Memory B cell (primary cell): ENCODE results near the gene SFRP5.
A peak's percentile ranks its signal among the peaks of the same experiment; 100 is the strongest.

Experiments
- ATAC-seq: fragments of 150-1000 bp; cut with Tn5 transposase; 2 replicates; pipeline ENCODE4 v1.10.0; 2021; ENCODE audit warnings: low read depth, mild to moderate bottlenecking, moderate library complexity
- DNase-seq, 2 donors: peaks; one replicate each; pipeline ENCODE4 v3.0.0; 2022; ENCODE audit warnings: low spot score in 2 of 2
- H3K27ac Mint-ChIP-seq: one replicate; pipeline ENCODE4 v1.8.0; 2022; ENCODE audit warnings: mild to moderate bottlenecking, moderate library complexity, mixed read lengths
- H3K27me3 Mint-ChIP-seq: one replicate; pipeline ENCODE4 v1.8.0; 2022; ENCODE audit warnings: mixed read lengths
- H3K36me3 Mint-ChIP-seq: one replicate; pipeline ENCODE4 v1.8.0; 2022; ENCODE audit warnings: mild to moderate bottlenecking, mixed read lengths
- H3K4me1 Mint-ChIP-seq: one replicate; pipeline ENCODE4 v1.8.0; 2022; ENCODE audit warnings: mixed read lengths
- H3K4me3 Mint-ChIP-seq: one replicate; pipeline ENCODE4 v1.8.0; 2022; ENCODE audit warnings: mild to moderate bottlenecking, moderate library complexity, mixed read lengths
- H3K9me3 Mint-ChIP-seq: one replicate; pipeline ENCODE4 v1.8.0; 2022; ENCODE audit warnings: mixed read lengths

SFRP5 gene

GRCh38 chr10:97764519-97764931 is 7.3 kb downstream of the SFRP5 start:
- H3K4me1 Mint-ChIP-seq: peaks cover 8% of the 10 kb centered on the region
- ATAC-seq (peak; percentile 46), DNase-seq (no peak)
- H3K36me3 Mint-ChIP-seq: peaks cover 15% of the 10 kb centered on the region
- no peak overlapping the region for H3K4me3 Mint-ChIP-seq
- H3K27ac Mint-ChIP-seq: no peak overlapping the region
- peaks cover 8% of the 10 kb centered on the region for H3K27me3 Mint-ChIP-seq
- no peaks in the 10 kb centered on the region for H3K9me3 Mint-ChIP-seq

DNA sequence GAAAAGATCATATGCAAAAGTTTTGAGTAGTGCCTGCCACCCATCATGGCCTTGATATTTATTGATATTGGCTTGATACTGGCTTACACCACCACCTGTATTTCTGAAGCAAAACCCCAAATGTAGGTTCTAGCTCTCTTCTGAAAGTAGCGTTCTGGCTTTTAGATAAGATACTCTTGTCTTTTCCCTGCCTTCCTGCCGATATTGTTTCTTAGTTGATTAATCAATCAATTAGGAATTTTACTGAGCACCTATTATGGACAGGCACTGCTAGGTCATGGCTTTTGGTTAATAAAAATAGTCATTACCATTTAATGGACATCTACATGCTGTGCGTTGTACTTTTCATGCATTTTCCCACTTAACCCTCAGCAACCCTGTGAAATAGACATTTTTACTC is 7.9 kb downstream of the SFRP5 start:
- ATAC-seq: no peak
- Mint-ChIP-seq H3K9me3 (no peaks in the 10 kb centered on the region), H3K27ac (no peak overlapping the region), H3K4me1 (peaks cover 8% of the 10 kb centered on the region), H3K4me3 (no peak overlapping the region), H3K36me3 (peaks cover 15% of the 10 kb centered on the region), H3K27me3 (peaks cover 5% of the 10 kb centered on the region)
- DNase-seq: no peak

DNA sequence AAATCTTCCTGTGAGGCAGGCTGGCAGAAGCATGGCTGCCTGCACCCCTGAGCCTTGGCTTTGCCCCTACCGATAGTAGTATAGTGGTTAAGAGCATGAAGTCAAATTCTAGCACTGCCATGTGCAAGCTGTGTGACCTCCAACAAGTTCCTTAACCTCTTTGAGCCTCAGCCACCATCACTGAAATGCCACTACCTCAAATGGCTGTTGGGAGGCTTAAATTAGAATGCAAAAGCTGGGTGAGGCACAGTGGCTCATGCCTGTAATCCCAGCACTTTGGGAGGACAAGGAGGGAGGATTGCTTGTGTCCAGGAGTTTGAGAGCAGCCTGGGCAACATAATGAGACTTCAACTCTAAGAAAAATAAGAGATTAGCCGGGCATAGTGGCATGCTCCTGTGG is 8.4 kb downstream of the SFRP5 start:
- Mint-ChIP-seq H3K4me3 (no peak overlapping the region), H3K9me3 (no peaks in the 10 kb centered on the region), H3K4me1 (peaks cover 8% of the 10 kb centered on the region), H3K27me3 (peaks cover 3% of the 10 kb centered on the region), H3K36me3 (peaks cover 15% of the 10 kb centered on the region), H3K27ac (no peak overlapping the region)
- no peak for DNase-seq
- ATAC-seq: no peak

DNA sequence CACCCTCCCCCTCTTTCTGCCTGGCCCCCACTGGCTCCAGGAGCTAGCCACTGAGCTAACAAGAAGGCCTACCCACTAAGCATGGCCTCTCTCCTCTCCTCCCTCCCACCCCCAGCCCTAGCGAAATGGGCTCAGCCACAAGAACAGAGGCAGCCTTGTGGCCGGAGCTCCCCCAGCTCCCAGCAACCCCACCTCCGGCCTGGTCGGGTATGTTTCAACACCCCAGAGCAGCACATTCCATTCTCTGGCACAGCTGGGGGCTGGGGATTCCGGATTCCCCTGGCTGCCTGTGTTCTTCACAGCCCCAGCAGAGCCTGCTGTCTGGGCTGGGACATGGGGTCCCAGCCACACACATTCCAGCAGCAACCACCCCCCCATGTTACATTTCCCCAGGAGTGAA is 9.0 kb downstream of the SFRP5 start:
- Mint-ChIP-seq H3K4me1 (peaks cover 8% of the 10 kb centered on the region), H3K36me3 (peaks cover 15% of the 10 kb centered on the region), H3K27ac (no peak overlapping the region), H3K4me3 (no peak overlapping the region), H3K27me3 (no peaks in the 10 kb centered on the region), H3K9me3 (no peaks in the 10 kb centered on the region)
- no peak for DNase-seq
- ATAC-seq: no peak

DNA sequence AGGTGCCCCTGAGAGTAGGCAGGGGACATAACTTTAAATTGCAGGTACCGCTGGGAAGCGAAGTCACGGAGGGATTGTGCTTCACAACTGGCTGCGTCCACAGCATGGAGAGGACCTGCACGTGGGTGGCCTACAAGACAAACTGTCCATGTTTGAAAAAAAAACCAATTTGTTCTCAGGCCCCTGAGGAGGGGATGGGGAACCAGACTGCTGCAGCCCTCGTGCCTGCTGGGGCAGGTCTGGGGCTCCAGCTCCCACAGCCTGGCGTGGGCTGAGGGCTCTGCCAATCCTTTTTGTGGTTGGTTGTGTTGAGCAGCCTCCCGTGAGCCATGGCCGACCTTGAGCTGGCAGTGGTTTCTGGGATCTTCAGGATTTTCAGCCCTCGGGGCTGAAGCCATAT is 9.7 kb downstream of the SFRP5 start:
- Mint-ChIP-seq H3K36me3 (peaks cover 21% of the 10 kb centered on the region), H3K4me3 (no peak overlapping the region), H3K27me3 (no peaks in the 10 kb centered on the region), H3K9me3 (no peaks in the 10 kb centered on the region), H3K27ac (no peak overlapping the region), H3K4me1 (peaks cover 8% of the 10 kb centered on the region)
- ATAC-seq (no peak), DNase-seq (no peak)

DNA sequence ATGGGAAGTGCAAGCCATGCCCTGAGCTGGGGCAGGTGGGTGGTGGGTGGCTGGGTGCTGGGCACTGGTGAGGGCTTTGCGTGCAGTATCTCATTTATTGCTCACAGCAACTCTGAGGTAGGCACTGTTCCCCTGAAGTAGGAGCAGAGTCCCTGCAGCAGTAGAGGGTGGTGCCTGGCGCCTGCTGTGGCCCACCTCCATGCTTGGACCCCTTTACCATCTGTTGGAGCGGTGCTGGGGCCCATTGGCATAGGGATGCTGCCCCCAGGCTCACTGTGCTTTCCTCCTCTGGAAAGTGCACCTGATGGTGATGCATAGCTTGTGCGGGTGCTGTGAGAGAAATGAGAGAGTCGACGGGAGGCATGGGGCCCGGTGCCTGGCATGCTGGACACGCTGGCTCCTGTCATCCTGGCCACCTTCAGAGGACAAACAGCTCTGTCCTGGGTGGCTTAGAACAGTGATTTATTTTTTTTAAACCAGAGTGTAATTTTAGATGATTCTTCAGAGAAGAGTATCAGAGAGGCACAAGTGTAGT is 10.4 kb downstream of the SFRP5 start:
- Mint-ChIP-seq H3K27ac (peak overlapping the region; percentile 28), H3K27me3 (no peaks in the 10 kb centered on the region), H3K4me1 (peaks cover 8% of the 10 kb centered on the region), H3K36me3 (peaks cover 27% of the 10 kb centered on the region), H3K4me3 (no peak overlapping the region), H3K9me3 (no peaks in the 10 kb centered on the region)
- ATAC-seq (no peak), DNase-seq (no peak)

GRCh38 chr10:97760461-97761257 is 11.1 kb downstream of the SFRP5 start:
- peak overlapping the region; percentile 28 for H3K27ac Mint-ChIP-seq
- ATAC-seq (no peak), DNase-seq (no peak)
- H3K36me3 Mint-ChIP-seq: peaks cover 28% of the 10 kb centered on the region
- peaks cover 8% of the 10 kb centered on the region for H3K4me1 Mint-ChIP-seq
- no peaks in the 10 kb centered on the region for H3K27me3 Mint-ChIP-seq
- no peaks in the 10 kb centered on the region for H3K9me3 Mint-ChIP-seq
- no peak overlapping the region for H3K4me3 Mint-ChIP-seq

GRCh38 chr10:97759946-97760345 is 11.9 kb downstream of the SFRP5 start:
- H3K27ac Mint-ChIP-seq: no peak overlapping the region
- ATAC-seq: no peak

GRCh38 chr10:97759158-97759887 is 12.5 kb downstream of the SFRP5 start:
- Mint-ChIP-seq H3K4me3 (no peak overlapping the region), H3K27me3 (no peaks in the 10 kb centered on the region), H3K36me3 (peaks cover 35% of the 10 kb centered on the region), H3K9me3 (no peaks in the 10 kb centered on the region), H3K4me1 (peaks cover 2% of the 10 kb centered on the region), H3K27ac (no peak overlapping the region)
- DNase-seq: peak in 1 of 2 donors; percentile 37
- ATAC-seq: peak; percentile 59

More at GRCh38 chr10:97759946-97760345, 11.9 kb downstream of the SFRP5 start:
- no peak for DNase-seq
- Mint-ChIP-seq H3K4me1 (peaks cover 8% of the 10 kb centered on the region), H3K9me3 (no peaks in the 10 kb centered on the region), H3K4me3 (no peak overlapping the region), H3K27me3 (no peaks in the 10 kb centered on the region), H3K36me3 (peaks cover 31% of the 10 kb centered on the region)

DNA sequence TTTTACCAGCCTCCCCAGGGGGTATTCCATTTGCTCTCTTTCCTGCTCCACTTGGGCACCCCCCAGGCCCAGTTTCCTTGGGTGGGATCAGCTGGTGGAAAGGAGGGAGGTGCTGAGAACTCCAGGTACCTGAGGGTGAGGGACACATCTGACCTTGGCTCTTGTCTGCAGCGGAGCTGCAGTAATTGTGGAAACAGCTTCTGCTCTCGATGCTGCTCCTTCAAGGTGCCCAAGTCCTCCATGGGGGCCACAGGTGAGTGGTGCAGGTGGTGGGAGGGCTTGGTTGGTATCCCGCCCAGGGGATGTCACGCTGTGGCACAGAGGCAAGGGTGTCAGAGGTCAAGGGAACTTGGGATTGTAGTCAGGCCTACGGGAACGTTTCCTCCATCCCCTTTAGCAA is 14.3 kb downstream of the SFRP5 start:
- Mint-ChIP-seq H3K36me3 (peaks cover 44% of the 10 kb centered on the region), H3K27ac (no peak overlapping the region), H3K4me3 (no peak overlapping the region), H3K27me3 (no peaks in the 10 kb centered on the region), H3K4me1 (no peaks in the 10 kb centered on the region), H3K9me3 (no peaks in the 10 kb centered on the region)
- DNase-seq: no peak
- ATAC-seq: no peak

GRCh38 chr10:97755718-97756117 is 16.1 kb downstream of the SFRP5 start:
- Mint-ChIP-seq H3K4me3 (no peak overlapping the region), H3K36me3 (peaks cover 43% of the 10 kb centered on the region), H3K4me1 (no peaks in the 10 kb centered on the region), H3K27me3 (no peaks in the 10 kb centered on the region), H3K9me3 (no peaks in the 10 kb centered on the region), H3K27ac (no peak overlapping the region)
- DNase-seq: no peak
- no peak for ATAC-seq

- no peaks in the 10 kb centered on the region for H3K9me3 Mint-ChIP-seq
Observed at GRCh38 chr10:97754726-97755125, 17.1 kb downstream of the SFRP5 start.

GRCh38 chr10:97752956-97753355 is 18.8 kb downstream of the SFRP5 start:
- Mint-ChIP-seq H3K9me3 (no peaks in the 10 kb centered on the region), H3K36me3 (peaks cover 47% of the 10 kb centered on the region), H3K27ac (no peak overlapping the region), H3K4me1 (no peaks in the 10 kb centered on the region), H3K4me3 (no peak overlapping the region), H3K27me3 (no peaks in the 10 kb centered on the region)
- no peak for DNase-seq
- ATAC-seq: no peak

More at GRCh38 chr10:97754726-97755125, 17.1 kb downstream of the SFRP5 start:
- no peak overlapping the region for H3K27ac Mint-ChIP-seq
- no peaks in the 10 kb centered on the region for H3K4me1 Mint-ChIP-seq
- no peak for DNase-seq
- ATAC-seq: no peak
- no peak overlapping the region for H3K4me3 Mint-ChIP-seq
- H3K36me3 Mint-ChIP-seq: peaks cover 38% of the 10 kb centered on the region
- no peaks in the 10 kb centered on the region for H3K27me3 Mint-ChIP-seq

- Mint-ChIP-seq H3K4me1 (peaks cover 3% of the 10 kb centered on the region), H3K27me3 (no peaks in the 10 kb centered on the region), H3K4me3 (no peak overlapping the region), H3K9me3 (no peaks in the 10 kb centered on the region), H3K27ac (no peak overlapping the region), H3K36me3 (peaks cover 39% of the 10 kb centered on the region)
- ATAC-seq: no peak
- no peak for DNase-seq
Observed at GRCh38 chr10:97748116-97748515, 23.7 kb downstream of the SFRP5 start.
